Measurements from ENCODE around the gene SUSD4.
"Not testable (repeated sequence)": the region's sequence is repeated elsewhere in the genome, so short reads cannot be mapped to it uniquely, and the experiment has no call there.

The SUSD4 gene

GRCh38 chr1:223363856-223364684 is at the start of gene SUSD4:
Gene SUSD4 (minus strand): TSS chr1:223364176. CDS start chr1:223363425, 751 bp downstream.
- DNase-seq = peak; percentile 61 to 71

- DNase-seq = no peak
Observed at GRCh38 chr1:223413216-223413615, 49.2 kb upstream of the SUSD4 start.

- no peak for DNase-seq
Observed at GRCh38 chr1:223411710-223412109, 47.7 kb upstream of the SUSD4 start.

GRCh38 chr1:223411309-223411708 is 47.3 kb upstream of the SUSD4 start:
- no peak for DNase-seq

- DNase-seq = no peak
Observed at GRCh38 chr1:223410036-223410435, 46.1 kb upstream of the SUSD4 start.

GRCh38 chr1:223405507-223405906 is 41.5 kb upstream of the SUSD4 start:
- no peak for DNase-seq

GRCh38 chr1:223403184-223403815 is 39.3 kb upstream of the SUSD4 start:
- no peak for DNase-seq

- no peak for DNase-seq
Observed at GRCh38 chr1:223402790-223403142, 38.8 kb upstream of the SUSD4 start.

GRCh38 chr1:223401873-223402789 is 38.2 kb upstream of the SUSD4 start:
- DNase-seq = no peak

GRCh38 chr1:223399393-223399792 is 35.4 kb upstream of the SUSD4 start:
- DNase-seq = not testable (repeated sequence)

- no peak for DNase-seq
Observed at GRCh38 chr1:223394706-223395105, 30.7 kb upstream of the SUSD4 start.

- DNase-seq = no peak
Observed at GRCh38 chr1:223394242-223394641, 30.3 kb upstream of the SUSD4 start.

GRCh38 chr1:223393275-223394214 is 29.6 kb upstream of the SUSD4 start, which contains the start of gene CCDC185:
Gene CCDC185 (plus strand): TSS chr1:223393415. CDS start chr1:223393476, 61 bp downstream.
- no peak for DNase-seq

GRCh38 chr1:223390618-223391017 is 26.6 kb upstream of the SUSD4 start:
- no peak for DNase-seq

- DNase-seq = no peak
Observed at GRCh38 chr1:223386013-223386412, 22.0 kb upstream of the SUSD4 start.

GRCh38 chr1:223378754-223379153 is 14.8 kb upstream of the SUSD4 start:
- no peak for DNase-seq

- DNase-seq = no peak
Observed at GRCh38 chr1:223374064-223374610, 10.2 kb upstream of the SUSD4 start.

- DNase-seq = peak in 1 of 2 experiments; percentile 14
Observed at GRCh38 chr1:223364685-223365382, 858 bp upstream of the SUSD4 start.

- peak; percentile 21 to 29 for DNase-seq
Observed at GRCh38 chr1:223363057-223363855, 720 bp downstream of the SUSD4 start.

- DNase-seq = no peak
Observed at GRCh38 chr1:223358826-223359225, 5.2 kb downstream of the SUSD4 start.
